Endothelial cell of umbilical vein (primary cell): ENCODE results near the gene SLC22A4. TPM values are rescaled to one million over a fixed set of nuclear protein-coding genes. Genes with fewer than 3 reads are reported as not detected.

ENCODE experiments used
- BruUV-seq: library from RNA; stranded (reverse); fragments of 400-500 nt; replicated peaks from 2 replicates; lab custom pipeline; 2021; lab: Mats Ljungman, UMichigan
- CTCF ChIA-PET: fragments of 300-600, 350-600 bp; sonication (Branson Sonifier 250); formaldehyde crosslinking; loops from one replicate; lab custom pipeline; 2021; ENCODE audit warnings: antibody characterized with exemption, inconsistent platforms; lab: Charles Lee
- POLR2A ChIA-PET: fragments of 300-600, 350-600 bp; sonication (Branson Sonifier 250); formaldehyde crosslinking; loops from one replicate; lab custom pipeline; 2021; ENCODE audit warnings: antibody characterized with exemption, inconsistent platforms; lab: Charles Lee
- DNase-seq: peaks from one replicate; pipeline ENCODE4 v3.0.0-alpha.2; 2011; ENCODE audit warnings: low read depth, low spot score
- FAIRE-seq: peaks from 2 replicates; lab custom pipeline; 2011; peaks lifted over from hg19 to GRCh38; lab: Jason Lieb, UNC
- H2AFZ ChIP-seq: 2 replicates; pipeline ENCODE4 v1.6.0; 2012; ENCODE audit warnings: low read depth, low read length, control low read depth, inconsistent platforms
- H3K27ac ChIP-seq: 2 replicates; pipeline ENCODE4 v1.5.1; 2011; ENCODE audit warnings: low read depth, mild to moderate bottlenecking, control low read depth, low read length, moderate library complexity; ENCODE audit not compliant: insufficient read depth
- H3K27me3 ChIP-seq, 2 experiments: 2 replicates each; pipeline versions ENCODE4 v1.6.0 to v1.6.1; 2011; ENCODE audit warnings: low read length in 2 of 2, mixed read lengths in 1 of 2; ENCODE audit not compliant: control insufficient read depth in 2 of 2, insufficient read depth in 2 of 2
- H3K36me3 ChIP-seq, 2 experiments: 2 replicates in 1 of 2; 3 replicates in 1 of 2; pipeline ENCODE4 v1.5.1; 2011; ENCODE audit warnings: low read length in 2 of 2, mild to moderate bottlenecking in 1 of 2, moderate library complexity in 1 of 2; ENCODE audit not compliant: control insufficient read depth in 2 of 2, insufficient read depth in 2 of 2; ENCODE audit errors: extremely low read depth in 1 of 2
- H3K4me1 ChIP-seq: 3 replicates; pipeline ENCODE4 v1.5.1; 2011; ENCODE audit warnings: mild to moderate bottlenecking, low read length; ENCODE audit not compliant: control insufficient read depth, insufficient read depth; ENCODE audit errors: extremely low read depth
- H3K4me2 ChIP-seq: 2 replicates; pipeline ENCODE4 v1.6.1; 2011; ENCODE audit warnings: low read length, control low read depth, mixed read lengths; ENCODE audit not compliant: insufficient read depth
- H3K4me3 ChIP-seq, 3 experiments: fragments of 200-600 bp in 1 of 3; sonication (generic), shearing (Covaris generic) in 1 of 3; replicated peaks in 1 of 3; 2 replicates each; pipeline ENCODE4 v1.5.1; 2011 to 2016; ENCODE audit warnings: control low read depth in 3 of 3, low read length in 3 of 3, mild to moderate bottlenecking in 2 of 3, inconsistent platforms in 1 of 3, low read depth in 1 of 3, moderate library complexity in 1 of 3; ENCODE audit not compliant: insufficient read depth in 1 of 3
- H3K79me2 ChIP-seq: 2 replicates; pipeline ENCODE4 v1.6.0; 2012; ENCODE audit warnings: low read length, inconsistent platforms; ENCODE audit not compliant: control insufficient read depth, insufficient read depth
- H3K9ac ChIP-seq: replicated peaks from 2 replicates; pipeline ENCODE3; 2011; ENCODE audit warnings: low read length, control low read depth; ENCODE audit not compliant: insufficient read depth; ENCODE audit errors: extremely low read depth
- H3K9me1 ChIP-seq: replicated peaks from 3 replicates; pipeline ENCODE4 v1.6.0; 2011; ENCODE audit warnings: mild to moderate bottlenecking, low read length; ENCODE audit not compliant: control insufficient read depth, insufficient read depth; ENCODE audit errors: extremely low read depth
- H3K9me3 ChIP-seq: replicated peaks from 2 replicates; pipeline ENCODE4 v1.5.1; 2012; ENCODE audit warnings: low read length, inconsistent platforms; ENCODE audit not compliant: control insufficient read depth, insufficient read depth
- H4K20me1 ChIP-seq: replicated peaks from 2 replicates; pipeline ENCODE3; 2011; ENCODE audit warnings: mild to moderate bottlenecking, low read length; ENCODE audit not compliant: control insufficient read depth, insufficient read depth; ENCODE audit errors: extremely low read depth
- EZH2 ChIP-seq: IDR thresholded peaks from 2 replicates; pipeline ENCODE4 v1.6.1; 2012; ENCODE audit warnings: borderline replicate concordance, low read depth, mild to moderate bottlenecking, moderate library complexity, low read length, inconsistent platforms; ENCODE audit not compliant: severe bottlenecking
- FOS ChIP-seq: IDR thresholded peaks from 2 replicates; pipeline ENCODE4 v1.6.1; 2011; ENCODE audit warnings: mild to moderate bottlenecking, low read length, moderate library complexity, borderline replicate concordance; ENCODE audit not compliant: insufficient read depth
- GATA2 ChIP-seq: IDR thresholded peaks from 2 replicates; pipeline ENCODE4 v1.7.0; 2011; ENCODE audit warnings: low read depth, mild to moderate bottlenecking, moderate library complexity, mixed read lengths, low read length; ENCODE audit not compliant: insufficient read length, insufficient read depth
- JUN ChIP-seq: IDR thresholded peaks from 2 replicates; pipeline ENCODE4 v1.6.1; 2011; ENCODE audit warnings: borderline replicate concordance, low read depth; ENCODE audit not compliant: insufficient read length, insufficient read depth
- MYC ChIP-seq: IDR thresholded peaks from one replicate; pipeline ENCODE4 v1.6.1; 2011; ENCODE audit warnings: mild to moderate bottlenecking, low read depth, low read length
- POLR2A ChIP-seq: IDR thresholded peaks from 2 replicates; pipeline ENCODE4 v1.6.1; 2012; ENCODE audit warnings: low read depth, mild to moderate bottlenecking, control low read depth, low read length
- POLR2AphosphoS5 ChIP-seq: IDR thresholded peaks from 2 replicates; pipeline ENCODE4 v1.6.1; 2012; ENCODE audit warnings: low read depth, mild to moderate bottlenecking, control low read depth, low read length, moderate library complexity; ENCODE audit not compliant: insufficient read depth
- dilution Hi-C: fragments of 300-500 bp; cut with MboI; formaldehyde crosslinking; loops from one replicate; pipeline ENCODE4 v1.15.0; 2019; ENCODE audit warnings: low sequenced_read_pairs; ENCODE audit not compliant: extremely low pct_ligation_motif_present
- intact Hi-C: fragments of 100-400 bp; cut with micrococcal nuclease; formaldehyde crosslinking; loops from one replicate; pipeline ENCODE4 v1.10.0; 2022
- polyA plus RNA-seq, 4 experiments: library from polyadenylated mRNA; depleted of rRNA in 3 of 4; stranded (reverse) in 3 of 4; unstranded in 1 of 4; fragments of >200 nt; gene quantifications; 2 replicates each; pipeline versions ENCODE4 v1.2.1 to v1.2.3, GENCODE V29; 2011 to 2012; ENCODE audit warnings: missing spikeins in 1 of 4
- total RNA-seq: library from RNA; stranded (reverse); gene quantifications from 2 replicates; pipeline ENCODE4 v1.2.3, GENCODE V29; 2021
- TF ChIP-seq, protein P1 (sequence below): IDR thresholded peaks from 2 replicates; pipeline ENCODE4 v1.6.1; 2011; ENCODE audit not compliant: insufficient read depth, insufficient read length
- TF ChIP-seq, protein P2 (sequence below), 2 donors: IDR thresholded peaks; 1 replicate in 1 of 2; 2 replicates in 1 of 2; pipeline ENCODE4 v1.5.1; 2011; ENCODE audit warnings: low read length in 2 of 2, mild to moderate bottlenecking in 2 of 2, moderate library complexity in 2 of 2, control low read depth in 1 of 2, inconsistent platforms in 1 of 2, low read depth in 1 of 2; ENCODE audit not compliant: insufficient read depth in 1 of 2; ENCODE audit errors: extremely low read depth in 1 of 2

SLC22A4 gene
- total and polyA plus RNA-seq, 2 donors (not counting 3 experiments of a cell fraction or from before 2014, with no cell fraction given) = 4.9 to 6.9 TPM

DNA sequence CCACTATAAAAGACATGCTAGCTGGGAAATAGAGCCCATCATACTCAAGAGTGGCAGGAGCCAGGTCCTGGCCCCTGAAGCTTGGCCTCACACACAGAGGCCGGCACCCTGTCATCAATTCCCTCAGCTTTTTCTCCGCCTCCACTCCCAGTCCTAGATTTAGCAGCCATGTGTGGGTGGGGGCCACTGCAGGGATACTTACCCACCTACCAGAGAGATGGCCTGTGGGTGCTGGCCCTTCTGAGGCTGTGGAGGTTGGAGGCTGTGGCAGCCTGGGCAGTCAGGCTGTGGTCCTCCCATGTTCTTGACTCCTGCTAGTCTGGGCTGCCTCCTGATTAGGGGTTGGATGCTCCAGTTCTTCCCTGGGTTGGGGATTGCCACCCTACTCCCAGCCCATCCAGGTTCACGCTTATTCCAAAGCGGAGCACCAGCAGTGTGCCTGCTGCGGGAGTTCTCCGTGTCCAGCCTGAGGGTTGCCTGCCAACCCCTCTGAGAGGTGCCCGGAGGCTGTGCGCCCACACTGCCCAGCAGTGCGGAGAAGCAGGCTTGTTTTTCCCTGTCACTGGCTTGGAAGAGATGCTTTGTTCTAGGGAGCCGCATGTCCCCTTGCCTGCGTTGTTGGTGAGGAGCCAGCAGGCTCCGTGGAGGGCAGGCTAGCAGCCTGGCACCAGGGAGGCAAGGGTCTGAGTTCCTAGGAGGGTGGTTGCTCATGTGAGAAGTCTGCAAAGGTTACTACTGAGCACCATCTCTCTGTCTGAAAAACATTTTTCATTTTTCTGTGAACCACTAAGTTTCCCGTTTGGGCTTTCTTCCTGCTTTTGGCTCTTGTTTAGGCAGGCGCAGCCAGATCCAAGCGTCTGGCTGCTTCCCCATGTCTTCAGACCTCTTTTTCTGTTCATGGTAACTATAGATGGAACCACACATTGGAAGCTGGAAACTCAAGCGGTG is 82.8 kb downstream of the SLC22A4 start:
- DNase-seq (no peak), FAIRE-seq (no peak)
- H3K9me1 ChIP-seq = no peaks in the 10 kb centered on the region
- ChIA-PET CTCF (interaction anchor here (1.2 to 2.6 kb wide), 3 partner anchors 104 to 506 kb away, joined by 3 to 5 read pairs (median 3); no protein-coding TSS in a partner anchor), POLR2A (no interaction called here)
- BruUV-seq = no TSS peak
- H3K4me3 ChIP-seq = no peak overlapping the region
- dilution Hi-C loops = no loop called here
- intact Hi-C loops = no loop called here
- H4K20me1 ChIP-seq = no peaks in the 10 kb centered on the region
- no peak for TF ChIP-seq MYC
- TF ChIP-seq FOS = no peak
- TF ChIP-seq, protein P1, sequence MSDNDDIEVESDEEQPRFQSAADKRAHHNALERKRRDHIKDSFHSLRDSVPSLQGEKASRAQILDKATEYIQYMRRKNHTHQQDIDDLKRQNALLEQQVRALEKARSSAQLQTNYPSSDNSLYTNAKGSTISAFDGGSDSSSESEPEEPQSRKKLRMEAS = no peak
- no peak for TF ChIP-seq EZH2
- TF ChIP-seq GATA2 = no peak
- TF ChIP-seq POLR2AphosphoS5 = no peak
- no peak for TF ChIP-seq POLR2A
- TF ChIP-seq, protein P2, sequence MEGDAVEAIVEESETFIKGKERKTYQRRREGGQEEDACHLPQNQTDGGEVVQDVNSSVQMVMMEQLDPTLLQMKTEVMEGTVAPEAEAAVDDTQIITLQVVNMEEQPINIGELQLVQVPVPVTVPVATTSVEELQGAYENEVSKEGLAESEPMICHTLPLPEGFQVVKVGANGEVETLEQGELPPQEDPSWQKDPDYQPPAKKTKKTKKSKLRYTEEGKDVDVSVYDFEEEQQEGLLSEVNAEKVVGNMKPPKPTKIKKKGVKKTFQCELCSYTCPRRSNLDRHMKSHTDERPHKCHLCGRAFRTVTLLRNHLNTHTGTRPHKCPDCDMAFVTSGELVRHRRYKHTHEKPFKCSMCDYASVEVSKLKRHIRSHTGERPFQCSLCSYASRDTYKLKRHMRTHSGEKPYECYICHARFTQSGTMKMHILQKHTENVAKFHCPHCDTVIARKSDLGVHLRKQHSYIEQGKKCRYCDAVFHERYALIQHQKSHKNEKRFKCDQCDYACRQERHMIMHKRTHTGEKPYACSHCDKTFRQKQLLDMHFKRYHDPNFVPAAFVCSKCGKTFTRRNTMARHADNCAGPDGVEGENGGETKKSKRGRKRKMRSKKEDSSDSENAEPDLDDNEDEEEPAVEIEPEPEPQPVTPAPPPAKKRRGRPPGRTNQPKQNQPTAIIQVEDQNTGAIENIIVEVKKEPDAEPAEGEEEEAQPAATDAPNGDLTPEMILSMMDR (IDR thresholded peaks at IDR 0.05; ENCODE audit: extremely low read depth in 1 of 2, insufficient read depth in 1 of 2, low read depth in 1 of 2, low read length in 2 of 2) = no peak
- no peak for TF ChIP-seq JUN
- H3K9me3 ChIP-seq = no peaks in the 10 kb centered on the region
- no peak overlapping the region for H3K4me2 ChIP-seq
- no peak overlapping the region for H2AFZ ChIP-seq
- H3K36me3 ChIP-seq = no peaks in the 10 kb centered on the region
- H3K4me1 ChIP-seq = no peaks in the 10 kb centered on the region
- H3K79me2 ChIP-seq = no peaks in the 10 kb centered on the region
- no peak overlapping the region for H3K27ac ChIP-seq
- H3K9ac ChIP-seq = no peak overlapping the region
- H3K27me3 ChIP-seq = no peaks in the 10 kb centered on the region
